ENCODE measurements around the gene MMP3.
"Not testable (repeated sequence)": the region's sequence is repeated elsewhere in the genome, so short reads cannot be mapped to it uniquely, and the experiment has no call there.

Gene MMP3

DNA sequence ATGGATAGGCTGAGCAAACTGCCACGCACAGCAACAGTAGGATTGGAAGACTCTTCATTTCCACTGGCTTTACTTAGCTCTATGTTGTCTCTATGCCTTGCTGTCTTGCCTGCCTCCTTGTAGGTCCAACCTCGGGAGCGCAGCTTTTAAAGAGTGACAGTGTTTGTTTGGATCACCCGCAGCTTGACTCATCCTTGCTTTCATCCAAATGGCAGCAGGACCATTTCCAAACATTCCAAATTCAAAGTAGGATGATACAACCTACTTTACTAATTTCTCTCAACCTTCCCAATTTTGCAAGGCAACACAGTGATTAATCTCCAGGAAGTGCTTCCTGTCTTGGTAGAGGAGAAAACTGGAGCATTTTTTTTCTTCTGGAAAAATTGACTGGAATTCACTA is at the start of gene MMP3:
TSS of gene MMP3 (minus strand) at position 121 of the 400 bp plus-strand sequence. CDS start at position 58, 63 bp downstream.
- no peak for DNase-seq (ENCODE audit: low read depth in 2 of 2)

DNA sequence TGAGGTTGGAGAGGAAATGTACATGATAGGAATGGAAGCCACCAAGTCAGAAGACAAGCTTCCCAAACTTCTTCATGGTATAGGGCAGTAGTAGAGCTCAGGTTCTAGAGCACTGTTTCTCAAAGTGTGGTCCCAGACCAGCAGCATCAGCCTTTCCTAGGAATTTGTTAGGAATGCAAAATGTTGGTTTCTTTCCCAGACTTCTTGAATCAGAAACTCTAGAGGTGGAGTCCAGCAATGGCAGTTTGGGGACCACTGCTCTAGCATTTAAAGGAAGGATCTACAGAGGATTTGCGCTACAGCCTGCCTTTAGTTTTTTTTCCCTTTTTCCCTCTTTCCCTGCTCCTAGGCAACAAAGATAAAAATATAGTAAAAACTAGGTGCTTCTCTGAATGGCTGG is 48.3 kb upstream of the MMP3 start:
- DNase-seq (ENCODE audit: low read depth in 2 of 2): no peak

DNA sequence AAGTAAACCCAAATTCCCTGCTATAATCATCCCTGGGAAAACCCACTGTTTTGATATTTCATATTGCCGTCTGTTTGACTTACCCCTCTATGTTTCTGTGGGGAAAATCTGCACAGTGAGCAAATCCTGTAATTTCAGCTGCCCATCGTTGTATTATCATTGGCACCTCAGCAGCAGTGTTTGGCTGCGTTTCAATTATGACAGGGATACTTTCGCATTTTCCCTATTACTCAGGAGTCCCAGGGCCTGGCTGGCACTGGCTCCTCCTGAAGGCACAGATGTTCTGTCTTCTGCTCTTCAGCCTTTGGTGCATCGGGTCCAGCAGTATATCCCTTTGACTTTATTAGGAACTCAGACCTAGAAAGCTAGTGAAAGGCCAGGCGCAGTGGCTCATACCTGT is 43.6 kb upstream of the MMP3 start:
- DNase-seq (ENCODE audit: low read depth in 2 of 2): no peak

DNA sequence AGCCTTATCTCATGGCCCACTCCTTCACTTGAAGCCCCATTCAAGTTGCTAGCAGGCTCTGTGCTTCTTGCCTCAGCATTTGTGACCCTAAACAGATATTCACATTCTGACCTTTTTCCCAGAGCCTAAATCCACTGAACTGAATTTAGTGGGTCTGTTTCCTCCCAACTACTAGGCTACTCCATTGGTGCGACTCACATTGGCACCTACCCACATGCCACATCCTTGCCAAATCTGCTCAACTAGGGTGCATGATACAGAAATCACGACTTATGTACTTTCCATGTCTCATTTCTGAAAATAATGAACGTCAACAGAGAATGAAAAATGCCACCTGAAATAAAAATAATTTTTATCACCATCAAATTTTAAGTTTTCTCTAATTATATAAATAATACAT is 39.7 kb upstream of the MMP3 start:
- DNase-seq (ENCODE audit: low read depth in 2 of 2): no peak

DNA sequence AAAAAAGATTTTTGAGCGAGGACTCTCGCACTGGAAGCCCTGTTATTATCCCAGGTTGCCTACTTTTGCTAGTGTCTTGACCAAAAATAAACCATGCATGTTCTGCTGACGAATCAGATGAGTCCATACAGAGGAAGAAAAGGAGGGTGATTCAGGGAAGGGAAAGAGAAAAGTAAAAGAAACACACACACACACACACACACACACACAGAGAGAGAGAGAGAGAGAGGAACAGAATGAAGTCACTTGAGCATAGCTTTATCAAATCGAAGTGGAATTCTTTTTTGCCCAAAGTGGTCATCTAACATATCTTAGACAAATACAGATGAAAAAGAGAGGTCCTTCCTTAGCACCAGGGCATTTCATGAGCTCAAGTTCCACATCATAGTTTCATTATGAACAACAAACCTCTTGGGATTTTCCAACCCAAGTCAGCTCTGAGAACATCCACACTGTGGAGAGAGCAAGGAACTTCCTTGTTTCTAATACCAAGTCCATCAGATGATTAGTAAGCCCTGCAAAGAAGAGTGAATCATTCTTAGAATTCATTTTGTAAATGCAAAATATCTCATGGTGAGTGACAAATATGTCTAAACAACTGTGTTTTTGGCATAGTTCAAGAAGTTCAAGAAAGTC is 39.1 kb upstream of the MMP3 start:
- DNase-seq (ENCODE audit: low read depth in 2 of 2): no peak

DNA sequence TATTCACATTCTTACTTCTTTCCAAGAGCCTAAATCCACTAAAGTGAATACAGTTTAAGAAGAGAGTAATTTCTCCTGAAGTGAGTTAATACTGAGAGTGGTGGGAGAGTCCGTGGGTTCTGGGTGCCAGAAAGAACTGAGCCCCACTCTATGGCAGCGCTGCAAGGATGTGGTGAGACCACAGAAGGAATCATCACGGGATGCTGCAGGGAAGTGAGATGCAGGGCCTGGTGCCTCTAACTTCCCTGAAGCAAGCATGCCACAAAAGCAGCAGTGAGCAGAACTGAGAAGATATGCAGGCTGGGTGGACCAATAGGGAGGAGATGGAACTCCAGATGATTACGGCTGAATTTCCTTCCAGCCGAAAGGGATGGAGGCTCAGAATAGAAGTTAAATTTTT is 36.4 kb upstream of the MMP3 start:
- no peak for DNase-seq (ENCODE audit: low read depth in 2 of 2)

DNA sequence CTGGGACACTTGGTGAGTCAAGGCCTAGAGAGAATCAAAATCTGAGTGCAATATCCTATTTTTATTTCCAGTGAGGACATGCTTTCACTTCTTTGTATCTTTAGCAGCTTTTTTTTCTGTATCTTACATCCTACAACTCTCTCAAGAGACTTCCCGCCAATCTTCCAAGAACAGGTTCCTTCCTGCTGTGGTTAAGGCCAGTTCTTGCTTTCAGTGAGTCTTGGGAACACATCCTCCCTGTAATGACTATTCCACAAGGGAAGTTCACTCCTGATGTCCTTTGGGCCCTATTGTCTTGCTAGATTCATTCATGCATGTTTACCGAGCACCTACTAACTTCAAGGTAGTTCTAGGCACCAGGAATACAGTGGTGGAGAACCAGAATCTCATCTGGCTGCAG is 35.2 kb upstream of the MMP3 start:
- DNase-seq (ENCODE audit: low read depth in 2 of 2): no peak

DNA sequence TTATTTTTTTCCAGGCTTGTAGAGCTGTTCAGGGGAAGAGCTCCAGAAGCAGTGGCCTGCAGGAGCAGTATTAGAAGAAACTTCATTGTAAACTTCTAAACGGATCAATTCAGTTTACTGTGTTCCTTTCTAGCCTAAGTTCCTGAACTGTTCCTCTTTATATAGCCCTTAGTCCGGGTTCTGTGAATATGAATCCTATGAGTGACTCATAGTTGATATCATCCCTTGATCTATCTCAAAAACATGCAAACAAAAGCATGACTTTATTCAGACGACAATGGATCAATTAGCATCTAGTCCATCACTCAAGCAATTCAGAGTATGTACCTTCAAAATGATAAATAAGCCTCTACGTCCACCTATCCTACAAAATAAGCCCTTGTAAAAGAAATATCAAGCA is 31.4 kb upstream of the MMP3 start, which contains the start of gene MMP12:
TSS of gene MMP12 (minus strand) at position 131 of the 400 bp plus-strand sequence. CDS start at position 86, 45 bp downstream.
- no peak for DNase-seq (ENCODE audit: low read depth in 2 of 2)

DNA sequence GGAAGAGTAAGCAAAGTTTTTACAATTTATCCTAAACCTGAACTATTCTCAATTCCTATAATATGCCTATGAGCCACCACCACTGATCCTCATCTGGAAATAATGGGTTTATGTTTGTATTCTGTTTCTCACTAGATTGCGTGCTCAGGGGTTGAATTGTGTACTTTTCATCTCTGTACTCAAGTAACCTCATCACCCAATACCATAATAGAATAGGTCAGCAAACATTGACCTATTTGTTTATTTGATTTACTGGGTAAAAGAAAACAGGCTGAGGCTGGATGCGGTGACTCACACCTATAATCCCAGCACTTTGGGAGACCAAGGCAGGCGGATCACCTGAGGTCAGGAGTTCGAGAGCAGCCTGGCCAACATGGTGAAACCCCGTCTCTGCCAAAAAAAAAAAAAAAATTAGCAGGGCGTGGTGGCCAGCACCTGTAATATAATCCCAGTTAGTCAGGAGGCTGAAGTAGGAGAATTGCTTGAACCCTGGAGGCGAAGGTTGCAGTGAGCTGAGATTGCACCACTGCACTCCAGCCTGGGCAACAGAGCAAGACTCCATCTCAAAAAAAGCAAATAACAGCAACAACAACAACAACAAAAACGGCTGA is 26.1 kb upstream of the MMP3 start:
- DNase-seq (ENCODE audit: low read depth in 2 of 2): not testable (repeated sequence)

DNA sequence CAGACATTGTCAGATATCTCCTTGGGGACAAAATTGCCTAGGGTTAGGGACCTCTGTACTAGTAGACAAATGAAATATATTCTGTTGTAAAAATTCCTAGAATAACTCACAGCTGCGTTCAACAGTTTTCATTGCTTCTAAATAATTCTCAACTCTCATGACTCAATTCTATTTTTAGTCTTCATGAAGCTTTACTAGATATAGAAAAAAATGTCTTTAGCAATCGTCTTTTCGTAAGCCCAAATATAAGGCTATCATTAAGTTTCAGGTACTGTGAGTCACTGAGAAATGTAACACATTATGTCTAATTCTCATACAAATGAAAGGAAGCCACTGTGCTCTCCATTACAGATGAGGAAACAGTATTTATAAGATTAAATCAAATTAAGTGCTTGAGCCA is 24.9 kb upstream of the MMP3 start:
- DNase-seq (ENCODE audit: low read depth in 2 of 2): no peak

DNA sequence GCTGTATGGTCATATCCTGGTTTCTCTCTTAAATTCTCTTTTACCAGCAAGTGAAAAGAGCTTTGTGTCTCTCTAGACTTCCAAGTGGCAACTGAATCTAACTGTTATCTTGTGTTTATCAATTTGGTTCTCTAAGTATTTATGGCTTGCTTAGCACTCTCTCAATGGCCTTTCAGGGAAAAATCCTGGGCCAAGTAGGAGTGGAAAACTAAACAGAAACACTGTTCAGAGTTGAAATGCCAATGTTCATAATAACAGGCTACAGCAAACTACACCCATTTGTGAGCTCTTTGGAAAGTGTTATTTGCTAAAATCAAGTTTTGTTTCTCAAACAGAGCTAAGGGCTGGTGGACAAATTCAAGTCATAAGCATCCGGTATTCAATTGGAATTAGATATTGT is 21.3 kb upstream of the MMP3 start:
- no peak for DNase-seq (ENCODE audit: low read depth in 2 of 2)

DNA sequence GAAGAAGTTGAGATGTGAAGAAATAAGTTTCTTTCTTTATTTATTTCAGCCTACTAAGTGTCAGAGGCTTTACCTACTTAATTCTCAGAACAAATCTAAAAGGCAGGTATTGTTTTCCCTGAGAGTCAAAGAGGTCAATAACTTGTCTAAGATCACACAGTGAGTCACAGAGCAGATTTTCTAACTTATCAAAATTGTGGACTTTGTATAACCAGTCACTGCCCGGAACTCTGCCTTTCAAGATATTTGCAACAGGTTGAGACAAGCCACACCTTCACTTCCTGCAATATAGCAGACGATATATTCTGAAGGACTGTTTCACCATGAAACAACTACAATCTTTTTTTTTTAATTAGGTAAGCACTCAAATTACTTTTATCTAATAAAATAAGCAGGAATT is 10.5 kb upstream of the MMP3 start:
- DNase-seq (ENCODE audit: low read depth in 2 of 2): no peak

DNA sequence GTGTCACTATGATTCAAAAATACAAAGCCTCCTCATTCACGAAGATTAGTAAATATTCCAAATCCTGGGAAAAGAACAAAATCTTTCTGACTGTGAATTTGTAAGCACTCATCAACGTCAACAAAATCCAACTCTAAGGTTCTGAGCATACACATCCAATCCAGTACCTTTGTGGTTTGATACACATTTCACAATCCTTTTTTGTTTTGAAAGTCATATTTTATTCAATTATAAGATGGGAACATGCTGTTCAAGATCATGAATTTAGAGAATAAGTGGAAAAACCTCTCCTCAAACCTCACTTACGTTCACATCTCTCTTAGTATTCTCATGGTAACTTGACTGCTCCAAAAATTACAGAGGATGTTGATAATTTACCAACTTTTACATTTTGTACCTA is 9.6 kb upstream of the MMP3 start:
- DNase-seq (ENCODE audit: low read depth in 2 of 2): no peak

DNA sequence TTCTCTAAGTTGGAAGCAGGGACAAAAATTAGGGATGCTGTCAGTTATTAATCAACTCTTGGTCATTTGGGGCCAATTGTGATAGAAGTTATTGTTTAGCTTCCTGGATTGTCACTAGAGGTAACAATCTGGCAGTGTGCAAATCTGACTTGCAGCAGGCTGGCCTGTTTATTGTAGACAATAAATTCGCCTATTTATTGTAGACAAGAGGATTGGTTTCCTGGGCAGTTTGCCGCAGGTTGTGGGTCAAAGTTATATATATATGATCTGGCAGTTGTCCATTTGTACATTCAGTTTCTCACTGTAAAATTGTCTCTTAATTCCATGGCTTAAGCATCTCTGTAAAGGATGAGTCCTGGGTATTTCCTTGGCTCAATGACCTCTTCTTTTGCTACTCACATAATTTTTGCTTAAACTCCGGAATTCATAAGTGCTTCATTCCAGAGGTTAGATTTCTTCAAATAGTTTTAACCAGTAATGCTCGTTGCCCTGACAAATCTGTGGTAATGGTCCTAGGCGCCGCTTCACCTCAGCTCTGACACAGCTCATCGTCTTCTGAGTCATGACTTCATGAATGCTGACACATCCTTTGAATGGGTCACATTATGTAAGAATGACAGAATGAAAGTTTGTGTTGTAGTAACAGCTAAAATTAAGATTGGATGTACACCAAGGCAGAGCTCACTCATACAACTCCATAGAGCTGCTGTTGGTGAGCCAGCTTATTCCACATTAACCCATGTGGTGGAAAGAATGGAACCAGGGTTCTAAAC is 7.8 kb upstream of the MMP3 start:
- no peak for DNase-seq (ENCODE audit: low read depth in 2 of 2)

DNA sequence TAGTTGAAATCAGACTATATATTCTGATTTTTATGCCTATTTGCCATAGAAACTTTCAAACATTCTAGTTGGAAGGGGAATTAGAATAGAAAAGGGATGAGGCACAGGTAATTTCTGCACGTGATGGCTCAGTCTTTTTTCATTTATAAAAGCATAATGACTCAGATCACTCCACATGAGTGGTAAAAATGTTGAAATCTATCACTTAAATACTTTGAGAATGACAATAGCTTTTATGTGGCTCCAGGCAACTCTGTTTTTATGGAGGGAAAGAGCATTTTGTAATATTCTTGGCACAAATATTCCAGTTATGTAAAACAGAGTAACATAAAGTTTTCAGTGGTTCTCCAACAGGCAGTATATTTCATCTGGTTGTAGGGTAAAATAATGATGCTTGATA is 5.9 kb upstream of the MMP3 start:
- no peak for DNase-seq (ENCODE audit: low read depth in 2 of 2)

DNA sequence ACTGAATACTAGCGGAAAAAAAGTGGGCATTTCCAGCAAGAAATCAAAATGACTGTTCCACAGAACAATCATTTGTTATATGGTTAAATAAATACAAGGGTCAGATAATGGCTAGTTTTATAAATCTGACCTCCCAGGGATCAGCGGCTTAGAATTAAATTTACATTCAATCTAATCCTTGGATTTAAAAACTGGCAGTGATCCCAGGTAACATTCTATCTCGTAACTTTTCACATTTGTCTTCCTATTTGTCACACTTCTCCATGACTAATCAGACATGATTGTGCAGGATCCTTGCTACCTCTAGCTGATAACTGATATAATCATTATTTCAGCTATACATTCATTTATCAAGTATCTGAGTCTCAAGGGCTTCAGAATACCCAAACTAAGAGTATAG is 2.9 kb upstream of the MMP3 start:
- no peak for DNase-seq (ENCODE audit: low read depth in 2 of 2)

DNA sequence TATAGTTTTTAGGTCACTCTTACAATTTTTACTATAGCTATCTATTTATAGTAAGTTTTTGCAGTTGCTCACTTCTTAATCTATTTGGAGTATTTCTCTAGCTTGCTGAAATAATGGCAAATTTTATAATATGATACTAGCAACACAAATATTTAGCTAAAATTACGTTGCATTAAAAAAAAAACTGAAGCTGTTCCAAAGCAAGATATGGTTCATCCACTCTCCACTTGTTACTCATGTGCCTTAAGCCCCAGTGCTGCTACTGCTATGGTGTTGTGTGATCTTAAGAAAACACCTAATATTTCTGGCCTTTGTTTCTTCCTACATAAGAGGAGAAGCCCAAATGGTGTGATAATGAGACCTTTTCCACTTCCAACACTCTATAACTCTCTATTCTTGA is 479 bp downstream of the MMP3 start:
- DNase-seq (ENCODE audit: low read depth in 2 of 2): no peak

DNA sequence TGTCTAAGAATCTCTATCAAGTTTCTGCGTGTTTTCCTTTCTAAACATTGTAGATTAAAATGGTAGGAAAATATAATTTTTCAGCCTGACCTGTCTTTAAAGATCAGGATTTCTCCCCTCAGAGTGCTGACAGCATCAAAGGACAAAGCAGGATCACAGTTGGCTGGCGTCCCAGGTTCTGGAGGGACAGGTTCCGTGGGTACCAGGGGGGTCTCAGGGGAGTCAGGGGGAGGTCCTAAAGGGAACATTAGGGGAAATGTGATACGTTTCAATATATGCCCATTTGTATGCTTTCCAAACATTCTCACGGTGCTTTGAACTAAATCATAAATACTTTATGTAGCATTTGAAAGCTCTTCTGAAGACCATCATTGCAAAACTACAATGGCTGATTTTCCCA is 3.4 kb downstream of the MMP3 start:
- DNase-seq (ENCODE audit: low read depth in 2 of 2): no peak

DNA sequence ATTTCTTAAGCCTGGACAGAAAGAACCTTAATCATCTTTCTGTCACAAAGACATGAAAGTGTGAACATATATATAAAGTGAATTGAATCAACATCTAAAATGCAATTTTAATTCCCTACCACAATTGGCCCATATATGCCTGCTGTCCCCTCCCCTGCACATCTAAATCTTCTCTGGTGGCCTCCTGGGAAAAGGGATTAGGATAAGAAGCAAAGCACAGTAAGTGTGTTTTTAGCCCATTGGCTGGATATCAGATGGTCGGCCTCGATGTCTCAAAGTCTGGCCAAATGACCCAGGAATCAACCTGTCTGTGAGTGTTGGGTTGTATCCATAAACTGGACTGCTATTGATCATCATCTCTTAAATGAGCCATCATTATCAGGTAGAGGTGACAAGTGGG is 5.8 kb downstream of the MMP3 start:
- DNase-seq (ENCODE audit: low read depth in 2 of 2): no peak

DNA sequence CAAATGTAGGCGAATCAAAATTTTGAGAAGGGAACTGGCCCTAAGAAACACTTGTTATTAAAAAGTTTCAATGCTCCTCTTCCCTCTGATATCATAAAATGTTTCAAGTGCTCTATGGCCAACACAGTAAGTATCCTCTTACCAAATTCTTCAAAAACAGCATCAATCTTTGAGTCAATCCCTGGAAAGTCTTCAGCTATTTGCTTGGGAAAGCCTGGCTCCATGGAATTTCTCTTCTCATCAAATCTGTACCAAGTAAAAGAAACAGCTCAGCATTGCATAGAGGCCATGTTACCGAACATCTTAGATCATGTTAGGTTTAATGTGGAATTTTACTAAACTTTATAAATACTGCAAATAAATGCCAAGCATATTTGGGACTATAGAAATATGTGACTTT is 6.3 kb downstream of the MMP3 start:
- DNase-seq (ENCODE audit: low read depth in 2 of 2): no peak

DNA sequence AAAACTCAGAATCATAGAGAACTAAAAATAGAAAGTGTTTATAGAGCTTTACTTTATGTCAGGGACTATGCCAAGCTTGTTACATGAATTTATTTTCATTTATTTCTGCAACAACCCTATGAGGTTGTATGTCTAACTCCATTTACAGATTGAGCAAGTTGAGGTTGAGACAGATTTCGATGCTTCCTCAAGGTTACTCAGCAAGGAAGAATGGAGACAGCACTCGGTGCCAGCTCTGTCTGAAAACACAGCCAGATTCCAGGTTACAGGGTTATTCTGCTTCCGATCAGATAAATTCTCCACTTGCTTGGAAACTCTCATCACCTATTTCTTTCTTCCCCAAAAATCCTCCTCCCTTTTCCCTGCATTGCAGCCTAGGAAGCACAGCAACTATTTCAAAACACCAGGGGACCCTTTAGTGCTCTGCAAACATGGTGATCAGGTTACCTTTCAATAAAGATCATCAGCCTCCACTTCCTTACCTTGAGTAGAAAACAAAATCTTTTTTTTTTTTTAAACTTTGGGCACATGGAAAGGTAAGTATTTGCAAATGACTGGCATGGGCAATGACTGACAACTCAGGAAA is 7.0 kb downstream of the MMP3 start:
- DNase-seq (ENCODE audit: low read depth in 2 of 2): no peak

DNA sequence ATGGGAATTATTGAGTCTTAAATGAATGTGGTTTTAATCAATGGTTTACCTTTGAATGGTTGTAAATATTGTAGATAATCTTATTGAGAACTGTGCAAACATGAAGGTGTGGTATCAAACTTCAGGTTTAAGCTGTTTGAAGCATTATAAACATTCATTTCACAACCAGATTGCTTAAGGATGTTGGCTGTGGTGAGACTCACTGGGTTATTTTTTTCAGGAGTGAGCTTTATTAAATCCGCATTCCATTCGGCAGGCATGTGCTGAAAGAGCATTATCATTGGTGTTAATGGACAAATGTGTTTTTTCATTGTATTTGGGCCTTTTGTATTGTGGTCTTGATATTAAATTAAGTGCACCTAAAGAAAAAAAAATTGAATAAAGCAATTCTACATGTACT is 9.7 kb downstream of the MMP3 start:
- no peak for DNase-seq (ENCODE audit: low read depth in 2 of 2)

DNA sequence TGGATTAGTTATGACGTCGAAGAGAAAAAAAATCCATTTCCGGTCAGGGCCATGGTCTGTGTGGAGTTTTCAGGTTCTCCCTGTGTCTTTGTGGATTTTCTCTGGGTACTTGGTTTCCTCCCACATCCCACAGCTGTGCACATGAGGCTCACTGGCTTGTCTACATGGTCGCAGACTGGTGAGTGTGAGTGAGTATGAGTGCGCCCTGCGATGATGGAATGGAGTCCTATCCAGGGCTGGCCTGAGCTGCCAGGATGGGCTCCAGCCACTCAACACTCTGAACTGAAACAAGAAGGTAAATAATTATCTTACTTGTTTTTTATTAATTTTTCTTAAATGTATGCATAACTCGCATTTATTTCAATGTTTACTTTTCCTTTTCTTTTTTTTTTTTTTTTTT is 10.8 kb downstream of the MMP3 start:
- no peak for DNase-seq (ENCODE audit: low read depth in 2 of 2)
